HepG2 (cell line): Measurements from ENCODE around the gene ELF2. TPM values are rescaled to one million over a fixed set of nuclear protein-coding genes. Genes with fewer than 3 reads are reported as not detected.

Experiments used
- ATAC-seq: fragments of 200-7000 bp; cut with Tn5 transposase; 3 replicates; pipeline ENCODE4 v1.9.1; 2020; ENCODE audit warnings: mild to moderate bottlenecking, moderate library complexity
- BruUV-seq: library from RNA; stranded (reverse); fragments of 400-500 nt; replicated peaks from 2 replicates; lab custom pipeline; 2021; lab: Mats Ljungman, UMichigan
- CTCF ChIA-PET: fragments of 300-600 bp; formaldehyde crosslinking; extraction: SDS; loops from one replicate; lab custom pipeline; 2021; ENCODE audit warnings: low total read pairs, inconsistent platforms, low intra/inter-chr PET ratio; lab: Yijun Ruan, JAX
- POLR2A ChIA-PET: fragments of 350-600 bp; sonication (Branson Sonifier 250); formaldehyde crosslinking; loops from one replicate; lab custom pipeline; 2020; ENCODE audit warnings: antibody characterized with exemption, inconsistent platforms; lab: Yijun Ruan, JAX
- DNase-seq: peaks from one replicate; pipeline ENCODE4 v3.0.0-alpha.2; 2015; ENCODE audit warnings: low spot score
- FAIRE-seq: peaks from 3 replicates; lab custom pipeline; 2011; peaks lifted over from hg19 to GRCh38; lab: Jason Lieb, UNC
- H2AFZ ChIP-seq: one replicate; pipeline ENCODE4 v1.6.1; 2011; ENCODE audit warnings: low read length, inconsistent platforms
- H3K27ac ChIP-seq: fragments of 300-600 bp; 3 replicates; pipeline ENCODE4 v1.8.0; 2011; ENCODE audit warnings: mixed run types, mild to moderate bottlenecking, mixed read lengths, low read length, inconsistent platforms; ENCODE audit not compliant: insufficient read depth; ENCODE audit errors: extremely low read length
- H3K27me3 ChIP-seq, 2 experiments: fragments of 200-600 bp in 1 of 2; 2 replicates in 1 of 2; 3 replicates in 1 of 2; pipeline versions ENCODE4 v1.6.0 to v1.8.0; 2011; ENCODE audit warnings: low read length in 2 of 2, mild to moderate bottlenecking in 2 of 2, moderate library complexity in 2 of 2, inconsistent platforms in 1 of 2; ENCODE audit not compliant: insufficient read depth in 2 of 2, control insufficient read depth in 1 of 2
- H3K36me3 ChIP-seq, 2 experiments: fragments of 200-600 bp in 1 of 2; replicated peaks in 1 of 2; 2 replicates in 1 of 2; 3 replicates in 1 of 2; pipeline versions ENCODE4 v1.5.1 to v1.8.0; 2011; ENCODE audit warnings: low read length in 2 of 2, inconsistent platforms in 1 of 2; ENCODE audit not compliant: insufficient read depth in 2 of 2, control insufficient read depth in 1 of 2
- H3K4me1 ChIP-seq: 2 replicates; pipeline ENCODE4 v1.5.1; 2012; ENCODE audit warnings: low read length, inconsistent platforms; ENCODE audit not compliant: insufficient read depth
- H3K4me2 ChIP-seq: 2 replicates; pipeline ENCODE4 v1.6.0; 2011; ENCODE audit warnings: low read depth, low read length, inconsistent platforms
- H3K4me3 ChIP-seq, 3 experiments: fragments of 200-600 bp in 1 of 3; sonication (generic), shearing (Covaris generic) in 1 of 3; replicated peaks in 1 of 3; 2 replicates each; pipeline ENCODE4 v1.5.1; 2011 to 2016; ENCODE audit warnings: low read length in 3 of 3, inconsistent platforms in 2 of 3, low read depth in 2 of 3, mild to moderate bottlenecking in 2 of 3, control low read depth in 1 of 3, mixed read lengths in 1 of 3; ENCODE audit not compliant: insufficient read depth in 1 of 3
- H3K79me2 ChIP-seq: one replicate; pipeline ENCODE4 v1.6.1; 2011; ENCODE audit warnings: low read length, inconsistent platforms; ENCODE audit not compliant: insufficient read depth
- H3K9ac ChIP-seq: 2 replicates; pipeline ENCODE4 v1.6.0; 2011; ENCODE audit warnings: mild to moderate bottlenecking, low read depth, low read length, inconsistent platforms; ENCODE audit not compliant: insufficient read depth
- H3K9me3 ChIP-seq: 2 replicates; pipeline ENCODE4 v1.5.1; 2012; ENCODE audit warnings: mild to moderate bottlenecking, low read length
- H4K20me1 ChIP-seq: 2 replicates; pipeline ENCODE4 v1.6.0; 2011; ENCODE audit warnings: inconsistent platforms, mild to moderate bottlenecking, low read length, moderate library complexity; ENCODE audit not compliant: insufficient read depth
- ZNF816 ChIP-seq: sonication (generic); formaldehyde crosslinking; IDR thresholded peaks from 2 replicates; pipeline ENCODE4 v1.8.0; 2022; ENCODE audit warnings: missing genetic modification reagents, mild to moderate bottlenecking, borderline replicate concordance
- WGBS: methylation state at CpG from one replicate; pipeline ENCODE4 v1.1.6; 2017; ENCODE audit warnings: low lambda C conversion rate; 5-methylcytosine and 5-hydroxymethylcytosine counted together
- in situ Hi-C: cut with HindIII; loops from 2 replicates; pipeline ENCODE4 v1.10.0; 2017; ENCODE audit warnings: low pct_unique_long_range_greater_than_20kb; ENCODE audit not compliant: extremely low pct_ligation_motif_present
- intact Hi-C: fragments of 100-400 bp; cut with micrococcal nuclease; formaldehyde crosslinking; loops from one replicate; pipeline ENCODE4 v1.10.0; 2022; ENCODE audit not compliant: unreplicated experiment
- polyA plus RNA-seq, 8 experiments: library from polyadenylated mRNA; depleted of rRNA in 3 of 8; stranded (reverse) in 7 of 8; unstranded in 1 of 8; fragments of >200 nt; fragmentation: Illumina TruSeq in 4 of 8; extraction: Trizol in 4 of 8; gene quantifications; 2 replicates each; pipeline versions ENCODE4 v1.2.1 to v1.2.3, GENCODE V29; 2011 to 2016; ENCODE audit warnings: low read depth in 4 of 8, missing spikeins in 1 of 8, mixed read lengths in 1 of 8; ENCODE audit not compliant: insufficient read depth in 1 of 8
- total RNA-seq, 5 experiments: library from RNA; depleted of rRNA; stranded (reverse); fragments of >200 nt; fragmentation: Illumina TruSeq; extraction: Trizol; gene quantifications; 2 replicates each; pipeline ENCODE4 v1.2.3, GENCODE V29; 2016; ENCODE audit warnings: low read depth in 1 of 5
- TF ChIP-seq, protein P1 (sequence below): sonication (generic); formaldehyde crosslinking; IDR thresholded peaks from 2 replicates; pipeline ENCODE4 v1.5.1; 2020; ENCODE audit warnings: missing genetic modification reagents, mild to moderate bottlenecking, borderline replicate concordance
- TF ChIP-seq, protein P2 (sequence below): sonication (generic); formaldehyde crosslinking; conservative IDR thresholded peaks from 2 replicates; pipeline ENCODE4 v1.8.1; 2023; ENCODE audit warnings: missing genetic modification reagents

The ELF2 gene
- total and polyA plus RNA-seq, 2 of the 13 experiments (the other 11 are each of a cell fraction or from before 2014, with no cell fraction given) = 28.6 to 35.4 TPM

DNA sequence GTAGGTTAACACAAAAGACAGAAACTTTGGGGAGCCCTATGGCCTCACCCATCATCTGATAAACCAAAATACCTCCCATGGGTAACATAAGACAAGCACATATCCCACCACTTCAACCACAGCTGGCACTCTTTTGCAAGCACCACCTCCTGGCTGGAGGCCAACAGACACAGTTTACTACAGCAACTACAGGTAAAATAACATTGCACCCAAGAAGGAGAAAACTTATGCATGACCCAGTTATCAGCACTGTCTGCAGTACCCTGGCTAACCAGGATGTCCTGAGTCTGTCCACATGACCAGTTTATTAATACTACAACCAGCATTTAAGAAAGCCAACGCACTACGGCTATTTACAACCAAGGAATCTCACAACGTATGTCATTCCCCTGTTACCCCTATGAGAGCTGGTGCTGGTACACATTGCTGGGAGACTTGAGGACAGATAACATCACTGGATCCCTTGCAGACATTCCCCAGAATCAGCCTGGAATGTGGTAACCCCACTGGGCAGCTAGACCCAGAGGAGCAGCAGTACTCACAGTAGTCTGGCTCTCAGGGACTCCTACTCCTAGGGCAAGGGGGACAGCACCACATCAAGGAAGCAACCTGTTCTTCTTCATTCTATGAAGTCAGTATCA, 32.0 kb downstream of the ELF2 start:
- Histone ChIP-seq H3K27ac (no peak overlapping the region), H3K36me3 (no peaks in the 10 kb centered on the region), H3K9me3 (no peaks in the 10 kb centered on the region), H3K79me2 (peaks cover 46% of the 10 kb centered on the region), H3K27me3 (no peaks in the 10 kb centered on the region), H3K4me3 (no peak overlapping the region)
- intact Hi-C loops = no loop called here
- POLR2A ChIA-PET = interaction anchor here (1.5 kb wide), 1 partner anchor 10 kb away, joined by 3 read pairs; no protein-coding TSS in a partner anchor
- WGBS = 100% methylated on average over 2 of the region's 3 CpGs
- FAIRE-seq = no peak
- BruUV-seq = no TSS peak
- TF ChIP-seq ZNF816 (CRISPR knock-in tag) = no peak
- TF ChIP-seq, protein P1, sequence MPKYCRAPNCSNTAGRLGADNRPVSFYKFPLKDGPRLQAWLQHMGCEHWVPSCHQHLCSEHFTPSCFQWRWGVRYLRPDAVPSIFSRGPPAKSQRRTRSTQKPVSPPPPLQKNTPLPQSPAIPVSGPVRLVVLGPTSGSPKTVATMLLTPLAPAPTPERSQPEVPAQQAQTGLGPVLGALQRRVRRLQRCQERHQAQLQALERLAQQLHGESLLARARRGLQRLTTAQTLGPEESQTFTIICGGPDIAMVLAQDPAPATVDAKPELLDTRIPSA (CRISPR knock-in tag) = no peak
- TF ChIP-seq, protein P2, sequence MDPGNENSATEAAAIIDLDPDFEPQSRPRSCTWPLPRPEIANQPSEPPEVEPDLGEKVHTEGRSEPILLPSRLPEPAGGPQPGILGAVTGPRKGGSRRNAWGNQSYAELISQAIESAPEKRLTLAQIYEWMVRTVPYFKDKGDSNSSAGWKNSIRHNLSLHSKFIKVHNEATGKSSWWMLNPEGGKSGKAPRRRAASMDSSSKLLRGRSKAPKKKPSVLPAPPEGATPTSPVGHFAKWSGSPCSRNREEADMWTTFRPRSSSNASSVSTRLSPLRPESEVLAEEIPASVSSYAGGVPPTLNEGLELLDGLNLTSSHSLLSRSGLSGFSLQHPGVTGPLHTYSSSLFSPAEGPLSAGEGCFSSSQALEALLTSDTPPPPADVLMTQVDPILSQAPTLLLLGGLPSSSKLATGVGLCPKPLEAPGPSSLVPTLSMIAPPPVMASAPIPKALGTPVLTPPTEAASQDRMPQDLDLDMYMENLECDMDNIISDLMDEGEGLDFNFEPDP (CRISPR knock-in tag) = 0 out of 2 replicates have a peak, but pooled peaks have one; percentile 14
- TF ChIP-seq, all 625 proteins: peak for 1
- Histone ChIP-seq H3K4me1 (peaks cover 7% of the 10 kb centered on the region; the same call in 1 of the 2 replicates), H2AFZ (no peak overlapping the region), H3K9ac (no peak overlapping the region), H3K4me2 (no peak overlapping the region), H4K20me1 (peaks cover 16% of the 10 kb centered on the region; the same call in 1 of the 2 replicates)
- DNase-seq (no peak), ATAC-seq (no peak)
- in situ Hi-C loops = no loop called here
- CTCF ChIA-PET = no interaction called here
